SK-N-MC (cell line): ENCODE measurements around the gene C7orf25.

Experiments used
- DNase-seq: peaks from one replicate; pipeline ENCODE4 v3.0.0-alpha.2; 2011; ENCODE audit warnings: low read depth, low spot score
- H3K27ac ChIP-seq: fragments of 200-600 bp; sonication (generic); 2 replicates; pipeline ENCODE4 v1.5.1; 2016; ENCODE audit warnings: mixed run types
- H3K36me3 ChIP-seq: fragments of 200-600 bp; sonication (generic); 2 replicates; pipeline ENCODE4 v1.6.1; 2017; ENCODE audit warnings: antibody characterized with exemption, low read length, mixed read lengths; ENCODE audit not compliant: insufficient read depth
- H3K4me3 ChIP-seq: fragments of 200-600 bp; sonication (generic); 2 replicates; pipeline ENCODE4 v1.5.1; 2016
- H3K9ac ChIP-seq: fragments of 200-600 bp; sonication (generic); 2 replicates; pipeline ENCODE4 v1.8.0; 2017; ENCODE audit warnings: mixed run types, mixed read lengths; ENCODE audit not compliant: insufficient read length
- H3K9me3 ChIP-seq: fragments of 200-600 bp; sonication (generic); 2 replicates; pipeline ENCODE4 v1.6.1; 2017; ENCODE audit warnings: low read depth, mild to moderate bottlenecking, antibody characterized with exemption, low read length, moderate library complexity, mixed read lengths
- EZH2 ChIP-seq: fragments of 200-600 bp; sonication (generic); IDR thresholded peaks from one replicate; pipeline ENCODE4 v1.6.1; 2017; ENCODE audit warnings: antibody characterized with exemption
- FOXP2 ChIP-seq: optimal IDR thresholded peaks from 2 replicates; pipeline ENCODE3; 2011; ENCODE audit warnings: mild to moderate bottlenecking, moderate library complexity; ENCODE audit not compliant: insufficient read depth; ENCODE audit errors: extremely low read length, control extremely low read depth
- POLR2AphosphoS5 ChIP-seq: IDR thresholded peaks from 2 replicates; pipeline ENCODE4 v1.6.1; 2012; ENCODE audit warnings: mild to moderate bottlenecking, low read depth, low read length, borderline replicate concordance

Gene C7orf25

DNA sequence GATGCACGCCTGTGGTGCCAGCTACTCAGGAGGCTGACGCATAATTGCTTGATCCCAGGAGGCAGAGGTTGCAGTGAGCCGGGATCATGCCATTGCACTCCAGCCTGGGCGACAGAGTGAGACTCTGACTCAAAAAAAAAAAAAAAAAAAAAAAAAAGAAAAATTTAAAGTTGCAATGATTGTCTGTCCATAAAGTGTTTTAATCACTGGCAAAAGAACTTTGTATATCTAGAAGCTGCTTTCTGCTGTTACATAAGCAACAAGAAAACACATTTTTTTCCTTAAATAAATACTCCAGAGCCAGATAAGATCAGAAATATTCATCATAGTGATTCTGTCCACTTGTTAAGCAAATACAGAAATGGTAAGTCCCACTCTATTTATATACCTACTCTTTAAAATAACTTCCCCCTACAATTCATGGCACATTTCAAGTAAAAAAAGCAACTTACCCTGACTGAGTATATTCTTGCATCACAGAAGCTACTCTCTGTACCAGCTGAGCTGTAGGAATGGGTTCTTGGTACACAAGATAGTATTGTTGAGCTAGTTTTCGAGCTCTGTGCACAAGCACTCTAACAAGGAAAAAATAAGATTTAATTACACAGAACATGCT, 12.5 kb upstream of the C7orf25 start:
- DNase-seq: no peak
- H3K9ac ChIP-seq: no peak overlapping the region

GRCh38 chr7:42922017-42922753, 10.3 kb upstream of the C7orf25 start:
- no peak overlapping the region for H3K4me3 ChIP-seq
- no peak for TF ChIP-seq POLR2AphosphoS5
- H3K36me3 ChIP-seq: peaks cover 94% of the 10 kb centered on the region
- H3K9me3 ChIP-seq: no peaks in the 10 kb centered on the region
- no peak overlapping the region for H3K9ac ChIP-seq
- H3K27ac ChIP-seq: no peak overlapping the region
- DNase-seq: no peak

More for the DNA sequence above, 12.5 kb upstream of the C7orf25 start:
- Histone ChIP-seq H3K27ac (no peak overlapping the region), H3K9me3 (no peaks in the 10 kb centered on the region), H3K4me3 (no peak overlapping the region), H3K36me3 (peaks cover 86% of the 10 kb centered on the region)
- TF ChIP-seq POLR2AphosphoS5 (no peak), EZH2 (no peak), FOXP2 (no peak)

- no peak overlapping the region for H3K27ac ChIP-seq
- H3K9me3 ChIP-seq: no peaks in the 10 kb centered on the region
- no peak for DNase-seq
- H3K9ac ChIP-seq: no peak overlapping the region
- no peak overlapping the region for H3K4me3 ChIP-seq
- H3K36me3 ChIP-seq: peaks cover 52% of the 10 kb centered on the region
- TF ChIP-seq POLR2AphosphoS5 (no peak), EZH2 (no peak), FOXP2 (no peak)
Observed at GRCh38 chr7:42915356-42915755, 3.5 kb upstream of the C7orf25 start.

DNA sequence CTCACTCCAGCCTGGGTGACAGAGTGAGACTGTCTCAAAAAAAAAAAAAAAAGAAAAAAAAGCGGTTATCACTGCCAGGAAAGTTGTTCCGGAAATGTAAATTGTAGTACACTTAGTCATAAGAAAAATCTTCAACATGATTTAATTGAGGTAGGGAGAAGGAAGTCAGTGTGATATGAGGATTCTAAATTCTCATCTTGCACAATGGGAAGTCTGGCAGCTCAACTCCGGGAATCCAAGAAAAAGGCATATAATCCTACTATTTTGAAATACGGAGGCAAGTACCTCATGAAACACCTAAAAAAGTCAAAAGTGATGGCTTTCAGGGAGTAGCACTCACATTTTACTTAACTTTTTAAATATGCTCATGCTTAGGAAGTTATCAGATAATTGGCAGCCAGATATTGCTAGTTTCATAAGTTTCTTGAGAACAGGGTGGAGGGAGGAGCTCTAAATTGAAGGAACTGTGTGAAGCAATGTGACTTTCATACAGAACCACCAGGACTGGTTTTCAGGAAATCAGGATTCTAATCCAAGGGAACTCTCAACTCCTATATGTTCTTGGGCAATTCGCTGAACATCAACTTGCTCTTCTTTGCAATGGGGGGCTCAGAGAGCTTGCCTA, 2.7 kb upstream of the C7orf25 start:
- TF ChIP-seq FOXP2 (no peak), POLR2AphosphoS5 (no peak), EZH2 (no peak)
- Histone ChIP-seq H3K36me3 (peaks cover 48% of the 10 kb centered on the region), H3K27ac (peak overlapping the region; percentile 49; the same call in 1 of the 2 replicates), H3K4me3 (no peak overlapping the region), H3K9me3 (no peaks in the 10 kb centered on the region), H3K9ac (no peak overlapping the region)
- no peak for DNase-seq

GRCh38 chr7:42914009-42914408, 2.1 kb upstream of the C7orf25 start:
- TF ChIP-seq POLR2AphosphoS5 (no peak), EZH2 (no peak)
- Histone ChIP-seq H3K4me3 (no peak overlapping the region), H3K36me3 (peaks cover 42% of the 10 kb centered on the region), H3K9ac (no peak overlapping the region), H3K9me3 (no peaks in the 10 kb centered on the region), H3K27ac (no peak overlapping the region)
- no peak for DNase-seq

DNA sequence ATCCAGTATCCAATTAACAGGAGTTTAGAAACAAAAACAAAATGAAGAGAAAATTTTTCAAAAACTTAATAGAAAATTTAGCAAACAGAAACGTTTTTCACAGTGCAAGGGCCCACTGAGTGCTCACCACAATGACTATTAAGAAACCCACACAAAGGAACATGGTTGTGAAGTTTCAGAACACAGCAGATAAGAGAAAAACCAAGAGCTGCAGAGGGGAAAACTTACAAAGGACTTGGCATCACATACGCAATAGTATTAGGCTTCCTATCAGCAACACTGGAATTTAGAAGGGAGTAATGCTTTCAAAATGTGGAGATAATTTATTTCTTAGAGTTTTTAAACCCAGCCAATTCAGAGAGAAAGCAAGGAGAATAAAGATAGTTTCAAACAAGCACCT, 1.7 kb upstream of the C7orf25 start:
- H3K4me3 ChIP-seq: no peak overlapping the region
- H3K9me3 ChIP-seq: no peaks in the 10 kb centered on the region
- TF ChIP-seq POLR2AphosphoS5 (no peak), FOXP2 (no peak), EZH2 (no peak)
- no peak for DNase-seq
- no peak overlapping the region for H3K27ac ChIP-seq
- peaks cover 40% of the 10 kb centered on the region for H3K36me3 ChIP-seq
- no peak overlapping the region for H3K9ac ChIP-seq

GRCh38 chr7:42910306-42910705, 1.6 kb downstream of the C7orf25 start:
- DNase-seq: no peak
- Histone ChIP-seq H3K9ac (no peak overlapping the region), H3K9me3 (no peaks in the 10 kb centered on the region), H3K36me3 (peaks cover 9% of the 10 kb centered on the region), H3K27ac (no peak overlapping the region), H3K4me3 (no peak overlapping the region)
- no peak for TF ChIP-seq EZH2
- no peak for TF ChIP-seq FOXP2
- no peak for TF ChIP-seq POLR2AphosphoS5

GRCh38 chr7:42907316-42907715, 4.6 kb downstream of the C7orf25 start:
- no peak overlapping the region for H3K27ac ChIP-seq
- H3K4me3 ChIP-seq: no peak overlapping the region
- no peaks in the 10 kb centered on the region for H3K9me3 ChIP-seq
- TF ChIP-seq FOXP2 (no peak), EZH2 (no peak), POLR2AphosphoS5 (no peak)
- H3K36me3 ChIP-seq: peaks cover 7% of the 10 kb centered on the region; the same call in 1 of the 2 replicates
- DNase-seq: no peak
- H3K9ac ChIP-seq: no peak overlapping the region

- no peak for DNase-seq
- no peak overlapping the region for H3K27ac ChIP-seq
- no peak overlapping the region for H3K9ac ChIP-seq
- no peaks in the 10 kb centered on the region for H3K9me3 ChIP-seq
- TF ChIP-seq POLR2AphosphoS5 (no peak), EZH2 (no peak), FOXP2 (no peak)
- peaks cover 7% of the 10 kb centered on the region; the same call in 1 of the 2 replicates for H3K36me3 ChIP-seq
- no peak overlapping the region for H3K4me3 ChIP-seq
Observed at GRCh38 chr7:42906181-42906580, 5.7 kb downstream of the C7orf25 start.
